Measurements from ENCODE around the gene USP22.

DNA sequence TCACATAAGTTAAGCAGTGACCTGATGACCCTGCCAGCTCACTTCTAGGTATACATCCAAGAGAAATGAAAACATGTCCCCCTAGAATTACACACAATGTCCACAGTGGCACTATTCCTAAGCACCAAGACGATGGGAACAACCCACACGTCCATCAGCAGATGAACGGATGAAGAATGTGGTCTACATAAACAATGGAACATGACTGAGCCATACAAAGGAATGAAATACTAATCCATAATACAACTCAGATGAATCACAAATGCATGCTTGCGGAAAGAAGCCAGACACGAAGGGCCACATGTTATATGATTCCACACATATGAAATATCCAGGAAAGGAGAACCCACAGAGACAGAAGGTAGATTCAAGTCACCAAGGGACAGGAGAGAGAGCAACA is 17.4 kb downstream of the USP22 start:
- TF ChIP-seq, protein P1, sequence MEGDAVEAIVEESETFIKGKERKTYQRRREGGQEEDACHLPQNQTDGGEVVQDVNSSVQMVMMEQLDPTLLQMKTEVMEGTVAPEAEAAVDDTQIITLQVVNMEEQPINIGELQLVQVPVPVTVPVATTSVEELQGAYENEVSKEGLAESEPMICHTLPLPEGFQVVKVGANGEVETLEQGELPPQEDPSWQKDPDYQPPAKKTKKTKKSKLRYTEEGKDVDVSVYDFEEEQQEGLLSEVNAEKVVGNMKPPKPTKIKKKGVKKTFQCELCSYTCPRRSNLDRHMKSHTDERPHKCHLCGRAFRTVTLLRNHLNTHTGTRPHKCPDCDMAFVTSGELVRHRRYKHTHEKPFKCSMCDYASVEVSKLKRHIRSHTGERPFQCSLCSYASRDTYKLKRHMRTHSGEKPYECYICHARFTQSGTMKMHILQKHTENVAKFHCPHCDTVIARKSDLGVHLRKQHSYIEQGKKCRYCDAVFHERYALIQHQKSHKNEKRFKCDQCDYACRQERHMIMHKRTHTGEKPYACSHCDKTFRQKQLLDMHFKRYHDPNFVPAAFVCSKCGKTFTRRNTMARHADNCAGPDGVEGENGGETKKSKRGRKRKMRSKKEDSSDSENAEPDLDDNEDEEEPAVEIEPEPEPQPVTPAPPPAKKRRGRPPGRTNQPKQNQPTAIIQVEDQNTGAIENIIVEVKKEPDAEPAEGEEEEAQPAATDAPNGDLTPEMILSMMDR (IDR thresholded peaks at IDR 0.05), result no peak
- no peak for TF ChIP-seq POLR2A (IDR thresholded peaks at IDR 0.05)
